DOHH2 (cell line): ENCODE measurements around the gene PCLO.
A peak's percentile ranks its signal among the peaks of the same experiment; 100 is the strongest.

Experiments
- H3F3A ChIP-seq: fragments of 200-600 bp; sonication (generic), shearing (Covaris generic); 2 replicates; pipeline ENCODE4 v1.6.0; 2016; ENCODE audit warnings: antibody characterized with exemption, mild to moderate bottlenecking; ENCODE audit not compliant: control insufficient read depth, insufficient read depth
- H3K27ac ChIP-seq: fragments of 200-600 bp; sonication (generic); 2 replicates; pipeline ENCODE4 v1.5.1; 2014; ENCODE audit warnings: low read depth, mild to moderate bottlenecking, low read length, moderate library complexity
- H3K27me3 ChIP-seq: fragments of 200-600 bp; sonication (generic); 2 replicates; pipeline ENCODE4 v1.6.1; 2014; ENCODE audit warnings: mild to moderate bottlenecking, low read length, mixed read lengths; ENCODE audit not compliant: control insufficient read depth
- H3K36me3 ChIP-seq: fragments of 200-600 bp; sonication (generic); 2 replicates; pipeline ENCODE4 v1.6.1; 2014; ENCODE audit warnings: mild to moderate bottlenecking, low read length, moderate library complexity, mixed read lengths; ENCODE audit not compliant: control insufficient read depth
- H3K4me1 ChIP-seq: fragments of 200-600 bp; sonication (generic); 2 replicates; pipeline ENCODE4 v1.6.1; 2014; ENCODE audit warnings: mild to moderate bottlenecking, low read length, mixed read lengths; ENCODE audit not compliant: control insufficient read depth
- H3K4me2 ChIP-seq: fragments of 200-600 bp; sonication (generic); 2 replicates; pipeline ENCODE4 v1.6.0; 2014; ENCODE audit warnings: mild to moderate bottlenecking, low read length, moderate library complexity
- H3K4me3 ChIP-seq: fragments of 200-600 bp; sonication (generic); 2 replicates; pipeline ENCODE4 v1.5.1; 2014; ENCODE audit warnings: mild to moderate bottlenecking, low read length, mixed read lengths
- H3K79me2 ChIP-seq: fragments of 200-600 bp; sonication (generic); 2 replicates; pipeline ENCODE4 v1.6.1; 2014; ENCODE audit warnings: mild to moderate bottlenecking, low read length, mixed read lengths; ENCODE audit not compliant: control insufficient read depth
- H3K9me2 ChIP-seq: fragments of 200-600 bp; sonication (generic); replicated peaks from 2 replicates; pipeline ENCODE4 v1.6.1; 2014; ENCODE audit warnings: mild to moderate bottlenecking, low read length, mixed read lengths; ENCODE audit not compliant: control insufficient read depth
- H3K9me3 ChIP-seq: fragments of 200-600 bp; sonication (generic); 2 replicates; pipeline ENCODE4 v1.6.1; 2014; ENCODE audit warnings: antibody characterized with exemption, low read length, mixed read lengths; ENCODE audit not compliant: control insufficient read depth, insufficient read depth
- H4K20me1 ChIP-seq: fragments of 200-600 bp; sonication (generic); 2 replicates; pipeline ENCODE4 v1.6.0; 2014; ENCODE audit warnings: low read depth, mild to moderate bottlenecking, antibody characterized with exemption, low read length, moderate library complexity; ENCODE audit not compliant: control insufficient read depth, insufficient read depth
- CTCF ChIP-seq: fragments of 200-600 bp; sonication (generic); IDR thresholded peaks from one replicate; pipeline ENCODE4 v1.5.1; 2014; ENCODE audit warnings: antibody characterized with exemption, mild to moderate bottlenecking, low read depth, low read length; ENCODE audit not compliant: poor library complexity, severe bottlenecking
- EZH2phosphoT487 ChIP-seq: fragments of 200-600 bp; sonication (generic); IDR thresholded peaks from 2 replicates; pipeline ENCODE4 v1.6.1; 2017; ENCODE audit warnings: borderline replicate concordance, mild to moderate bottlenecking, antibody characterized with exemption, low read length, moderate library complexity, mixed read lengths

The PCLO gene

DNA sequence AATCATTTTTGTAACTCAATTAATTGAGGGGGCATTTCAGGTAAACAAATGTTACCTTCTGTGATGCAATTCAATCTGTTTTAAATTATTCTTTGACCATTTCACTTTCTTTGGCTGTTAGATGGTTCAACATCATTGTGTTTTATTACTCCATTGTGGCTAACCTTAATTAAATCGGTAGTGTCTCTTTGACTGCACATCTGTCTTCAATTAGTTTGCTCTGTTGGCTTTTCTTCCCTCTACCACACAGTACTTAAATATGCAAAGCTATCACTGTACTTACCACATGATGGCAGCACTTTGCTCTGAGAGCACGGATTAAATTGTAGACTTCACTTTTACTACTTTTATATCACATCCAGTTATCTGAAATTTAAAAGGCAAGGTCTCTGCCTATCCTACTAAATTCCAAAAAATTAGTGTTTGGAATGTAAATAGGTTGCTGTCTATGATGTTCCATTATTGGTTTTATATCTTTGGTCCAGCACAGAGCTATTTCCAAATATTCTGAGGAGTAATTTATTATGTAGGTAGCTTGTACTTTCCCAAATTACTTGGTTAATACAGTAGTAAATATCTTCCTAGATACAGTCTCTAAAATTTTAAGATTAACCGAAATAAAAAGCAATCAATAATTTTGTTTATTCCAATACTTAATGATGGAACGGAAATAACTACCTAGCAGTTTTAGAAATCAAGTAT, 352.0 kb downstream of the PCLO start:
- Histone ChIP-seq H3K79me2 (no peaks in the 10 kb centered on the region), H3K9me2 (no peaks in the 10 kb centered on the region), H3K27me3 (no peaks in the 10 kb centered on the region), H3K27ac (no peak overlapping the region), H3K4me1 (no peaks in the 10 kb centered on the region), H4K20me1 (no peaks in the 10 kb centered on the region), H3K4me3 (no peak overlapping the region), H3K36me3 (no peaks in the 10 kb centered on the region), H3K9me3 (no peaks in the 10 kb centered on the region), H3K4me2 (no peak overlapping the region), H3F3A (no peaks in the 10 kb centered on the region)
- TF ChIP-seq CTCF (peak; percentile 85), EZH2phosphoT487 (no peak)

DNA sequence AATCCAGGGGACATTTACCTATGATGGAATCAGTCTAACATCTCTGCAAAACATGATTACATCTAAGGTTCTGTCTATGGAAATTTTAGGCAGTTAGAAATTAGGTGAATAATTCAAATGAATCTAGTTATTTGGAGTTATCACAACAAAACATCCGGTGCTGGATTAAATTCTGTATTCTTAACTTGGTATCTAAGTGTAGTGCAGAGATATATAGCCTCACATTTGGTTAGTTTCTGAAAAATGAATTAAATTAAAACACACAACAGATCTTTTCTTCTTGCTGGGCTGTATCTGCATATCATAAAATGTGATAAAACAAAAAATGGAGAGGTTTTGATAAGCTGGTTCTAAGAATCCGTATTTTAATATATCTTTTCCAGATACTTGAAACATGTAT, 354.1 kb downstream of the PCLO start:
- Histone ChIP-seq H3K4me2 (no peak overlapping the region), H3K4me1 (no peaks in the 10 kb centered on the region), H3F3A (no peaks in the 10 kb centered on the region), H3K4me3 (no peak overlapping the region), H3K36me3 (no peaks in the 10 kb centered on the region), H3K9me2 (no peaks in the 10 kb centered on the region), H3K9me3 (no peaks in the 10 kb centered on the region), H4K20me1 (no peaks in the 10 kb centered on the region), H3K27ac (no peak overlapping the region), H3K79me2 (no peaks in the 10 kb centered on the region), H3K27me3 (no peaks in the 10 kb centered on the region)
- TF ChIP-seq CTCF (no peak), EZH2phosphoT487 (no peak)

- H3F3A ChIP-seq, result no peaks in the 10 kb centered on the region
- H3K27me3 ChIP-seq, result no peaks in the 10 kb centered on the region
- H3K27ac ChIP-seq, result no peak overlapping the region
- no peak overlapping the region for H3K4me2 ChIP-seq
- H3K9me2 ChIP-seq, result no peaks in the 10 kb centered on the region
- no peaks in the 10 kb centered on the region for H3K9me3 ChIP-seq
- TF ChIP-seq EZH2phosphoT487, result no peak
- TF ChIP-seq CTCF, result no peak
- H3K4me1 ChIP-seq, result no peaks in the 10 kb centered on the region
- H3K79me2 ChIP-seq, result no peaks in the 10 kb centered on the region
- no peaks in the 10 kb centered on the region for H3K36me3 ChIP-seq
- no peaks in the 10 kb centered on the region for H4K20me1 ChIP-seq
- H3K4me3 ChIP-seq, result no peak overlapping the region
These were observed 357.1 kb downstream of the PCLO start for GRCh38 chr7:82805527-82805960.
